Upper lobe of left lung (tissue), 6 donors: ENCODE measurements around the gene CACNB2. TPM values are rescaled to one million over a fixed set of nuclear protein-coding genes. Genes with fewer than 3 reads are reported as not detected.
"Not testable (repeated sequence)": the region's sequence is repeated elsewhere in the genome, so short reads cannot be mapped to it uniquely, and the experiment has no call there.

Experiments used
- ATAC-seq, 2 donors: fragments of 200-7000 bp; cut with Tn5 transposase; one replicate each; pipeline ENCODE4 v1.9.1; 2022; ENCODE audit warnings: mild to moderate bottlenecking in 2 of 2, moderate library complexity in 2 of 2; ENCODE audit not compliant: low FRiP score in 2 of 2
- DNase-seq, 2 donors: peaks; one replicate each; pipeline ENCODE4 v3.0.0-alpha.2; 2019 to 2020
- H3K27ac ChIP-seq, 4 donors: fragments of 200-600 bp; sonication (generic); one replicate each; pipeline ENCODE4 v1.5.1; 2016 to 2019
- H3K27me3 ChIP-seq, 4 donors: fragments of 200-600 bp; sonication (generic); one replicate each; pipeline ENCODE4 v1.5.1; 2017 to 2019
- H3K36me3 ChIP-seq, 4 donors: fragments of 200-600 bp; sonication (generic); one replicate each; pipeline ENCODE4 v1.5.1; 2016 to 2019
- H3K4me1 ChIP-seq, 4 donors: fragments of 200-600 bp; sonication (generic); one replicate each; pipeline ENCODE4 v1.5.1; 2018 to 2019
- H3K4me3 ChIP-seq, 4 donors: fragments of 200-600 bp; sonication (generic); one replicate each; pipeline ENCODE4 v1.5.1; 2017 to 2019; ENCODE audit warnings: mild to moderate bottlenecking in 2 of 4, moderate library complexity in 1 of 4
- H3K9me3 ChIP-seq, 4 donors: fragments of 200-600 bp; sonication (generic); one replicate each; pipeline ENCODE4 v1.5.1; 2018 to 2019
- CTCF ChIP-seq, 6 experiments: fragments of 450-650 bp in 4 of 6; fragments of 200-600 bp in 2 of 6; sonication (generic) in 2 of 6; IDR thresholded peaks; one replicate each; pipeline ENCODE4 v1.5.1; 2016 to 2019; ENCODE audit warnings: antibody characterized with exemption in 6 of 6
- EP300 ChIP-seq, 4 donors: sonication (generic); formaldehyde crosslinking; IDR thresholded peaks; one replicate each; pipeline ENCODE4 v1.5.1; 2017; ENCODE audit warnings: antibody characterized with exemption in 4 of 4, control low read depth in 2 of 4
- POLR2A ChIP-seq, 4 donors: fragments of 450-650 bp; IDR thresholded peaks; one replicate each; pipeline ENCODE4 v1.5.1; 2016 to 2017; ENCODE audit warnings: antibody characterized with exemption in 4 of 4, mild to moderate bottlenecking in 2 of 4
- POLR2AphosphoS5 ChIP-seq, 2 donors: sonication (generic); formaldehyde crosslinking; IDR thresholded peaks; one replicate each; pipeline ENCODE4 v1.5.1; 2017; ENCODE audit warnings: antibody characterized with exemption in 2 of 2
- WGBS, 2 donors: methylation state at CpG; one replicate each; pipeline ENCODE4 v1.1.5; 2017 to 2018; 5-methylcytosine and 5-hydroxymethylcytosine counted together
- total RNA-seq, 6 donors: library from RNA; depleted of rRNA in 4 of 6; stranded (reverse); fragments of >200 nt in 4 of 6; gene quantifications; one replicate each; pipeline versions ENCODE4 v1.1.0 to v1.2.1, GENCODE V29; 2016 to 2021
- donor health status: DM: no; HTN: no; CAD: no; lungs with moderate emphysema.
- donor health status: DM: no; HTN: yes; CAD: no; lungs with severe emphysema.

Gene CACNB2
- total RNA-seq, 6 donors from 2014 or later, result 1.4 to 6.3 (median 2.9) TPM

GRCh38 chr10:18151356-18151890, 11.2 kb downstream of the CACNB2 start:
- Histone ChIP-seq H3K9me3 (no peaks in the 10 kb centered on the region), H3K36me3 (no peaks in the 10 kb centered on the region), H3K4me1 (no peaks in the 10 kb centered on the region), H3K4me3 (no peak overlapping the region), H3K27me3 (no peaks in the 10 kb centered on the region), H3K27ac (no peak overlapping the region)
- 84 to 88% methylated on average over 5 of the region's 5 CpGs for WGBS, 2 donors
- ATAC-seq (no peak), DNase-seq (no peak)
- TF ChIP-seq CTCF (IDR thresholded peaks at IDR 0.05) (no peak), POLR2A (IDR thresholded peaks at IDR 0.05) (no peak), POLR2AphosphoS5 (IDR thresholded peaks at IDR 0.05) (no peak), EP300 (IDR thresholded peaks at IDR 0.05) (no peak)

GRCh38 chr10:18153381-18153780, 13.2 kb downstream of the CACNB2 start:
- DNase-seq, H3K36me3 ChIP-seq, H3K9me3 ChIP-seq, H3K27ac ChIP-seq, H3K4me1 ChIP-seq, H3K27me3 ChIP-seq, H3K4me3 ChIP-seq, ATAC-seq: not testable (repeated sequence)
- WGBS, 2 donors, result 98% methylated on average over 4 of the region's 4 CpGs

- Histone ChIP-seq H3K36me3 (no peaks in the 10 kb centered on the region), H3K4me1 (no peaks in the 10 kb centered on the region), H3K4me3 (no peak overlapping the region), H3K27me3 (no peaks in the 10 kb centered on the region), H3K27ac (no peak overlapping the region), H3K9me3 (no peaks in the 10 kb centered on the region)
- ATAC-seq (no peak), DNase-seq (no peak)
- TF ChIP-seq EP300 (IDR thresholded peaks at IDR 0.05), result no peak
- TF ChIP-seq POLR2A (IDR thresholded peaks at IDR 0.05), result no peak
- no peak for TF ChIP-seq POLR2AphosphoS5 (IDR thresholded peaks at IDR 0.05)
Observed at GRCh38 chr10:18155321-18155720, 15.1 kb downstream of the CACNB2 start.

- not testable (repeated sequence) for H3K4me1 ChIP-seq, H3K36me3 ChIP-seq, H3K4me3 ChIP-seq, H3K27me3 ChIP-seq, H3K9me3 ChIP-seq, DNase-seq, H3K27ac ChIP-seq, ATAC-seq
- WGBS, 2 donors, result 80 to 81% methylated on average over 8 of the region's 8 CpGs
Observed at GRCh38 chr10:18156797-18157196, 16.6 kb downstream of the CACNB2 start.

- ATAC-seq (no peak), DNase-seq (no peak)
- Histone ChIP-seq H3K4me1 (no peaks in the 10 kb centered on the region), H3K36me3 (no peaks in the 10 kb centered on the region), H3K27ac (no peak overlapping the region), H3K4me3 (no peak overlapping the region), H3K9me3 (no peaks in the 10 kb centered on the region), H3K27me3 (no peaks in the 10 kb centered on the region)
- 75 to 83% methylated on average over 3 of the region's 3 CpGs for WGBS, 2 donors
- no peak for TF ChIP-seq POLR2AphosphoS5 (IDR thresholded peaks at IDR 0.05)
- no peak for TF ChIP-seq CTCF (IDR thresholded peaks at IDR 0.05)
- TF ChIP-seq EP300 (IDR thresholded peaks at IDR 0.05), result no peak
- TF ChIP-seq POLR2A (IDR thresholded peaks at IDR 0.05), result no peak
Observed at GRCh38 chr10:18157881-18158280, 17.7 kb downstream of the CACNB2 start.

- Histone ChIP-seq H3K27ac (no peak overlapping the region), H3K4me3 (no peak overlapping the region), H3K9me3 (no peaks in the 10 kb centered on the region), H3K36me3 (no peaks in the 10 kb centered on the region), H3K27me3 (no peaks in the 10 kb centered on the region), H3K4me1 (no peaks in the 10 kb centered on the region)
- 71 to 75% methylated on average over 2 of the region's 2 CpGs for WGBS, 2 donors
- no peak for ATAC-seq
- TF ChIP-seq POLR2A (IDR thresholded peaks at IDR 0.05), result no peak
- no peak for TF ChIP-seq EP300 (IDR thresholded peaks at IDR 0.05)
- TF ChIP-seq CTCF (IDR thresholded peaks at IDR 0.05), result no peak
- TF ChIP-seq POLR2AphosphoS5 (IDR thresholded peaks at IDR 0.05), result no peak
- no peak for DNase-seq
Observed at GRCh38 chr10:18158773-18159265, 18.6 kb downstream of the CACNB2 start.
